OCI-LY1 (cell line): ENCODE measurements around the gene NUDT4.

Experiments
- EZH2 ChIP-seq: fragments of 200-600 bp; sonication (generic), shearing (Covaris generic); IDR thresholded peaks from 2 replicates; pipeline ENCODE4 v1.8.0; 2017; ENCODE audit warnings: borderline replicate concordance, mixed run types, mild to moderate bottlenecking, antibody characterized with exemption, low read length, moderate library complexity, mixed read lengths
- TF ChIP-seq, protein P1 (sequence below): fragments of 200-600 bp; sonication (generic), shearing (Covaris generic); IDR thresholded peaks from 2 replicates; pipeline ENCODE4 v1.5.1; 2017; ENCODE audit warnings: mild to moderate bottlenecking, antibody characterized with exemption, low read length, moderate library complexity, mixed read lengths

DNA sequence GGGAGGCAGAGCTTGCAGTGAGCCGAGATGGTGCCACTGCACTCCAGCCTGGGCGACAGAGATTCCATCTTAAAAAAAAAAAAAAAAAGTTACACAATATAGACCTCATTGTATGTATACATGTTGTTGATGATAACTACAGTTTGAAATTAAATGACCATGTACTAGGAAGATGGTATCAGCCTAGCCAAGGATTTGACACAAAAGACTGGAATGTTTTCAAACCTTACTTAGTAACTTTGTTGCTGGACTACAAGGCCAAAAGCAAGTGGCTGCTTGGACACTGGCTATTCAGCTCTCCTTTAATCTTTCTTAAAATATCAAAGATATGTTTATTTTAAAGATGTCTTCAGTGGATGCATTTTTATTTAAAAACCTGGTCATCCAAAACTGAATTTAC, 18.9 kb upstream of the NUDT4 start:
- TF ChIP-seq, protein P1, sequence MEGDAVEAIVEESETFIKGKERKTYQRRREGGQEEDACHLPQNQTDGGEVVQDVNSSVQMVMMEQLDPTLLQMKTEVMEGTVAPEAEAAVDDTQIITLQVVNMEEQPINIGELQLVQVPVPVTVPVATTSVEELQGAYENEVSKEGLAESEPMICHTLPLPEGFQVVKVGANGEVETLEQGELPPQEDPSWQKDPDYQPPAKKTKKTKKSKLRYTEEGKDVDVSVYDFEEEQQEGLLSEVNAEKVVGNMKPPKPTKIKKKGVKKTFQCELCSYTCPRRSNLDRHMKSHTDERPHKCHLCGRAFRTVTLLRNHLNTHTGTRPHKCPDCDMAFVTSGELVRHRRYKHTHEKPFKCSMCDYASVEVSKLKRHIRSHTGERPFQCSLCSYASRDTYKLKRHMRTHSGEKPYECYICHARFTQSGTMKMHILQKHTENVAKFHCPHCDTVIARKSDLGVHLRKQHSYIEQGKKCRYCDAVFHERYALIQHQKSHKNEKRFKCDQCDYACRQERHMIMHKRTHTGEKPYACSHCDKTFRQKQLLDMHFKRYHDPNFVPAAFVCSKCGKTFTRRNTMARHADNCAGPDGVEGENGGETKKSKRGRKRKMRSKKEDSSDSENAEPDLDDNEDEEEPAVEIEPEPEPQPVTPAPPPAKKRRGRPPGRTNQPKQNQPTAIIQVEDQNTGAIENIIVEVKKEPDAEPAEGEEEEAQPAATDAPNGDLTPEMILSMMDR = no peak
- TF ChIP-seq EZH2 = no peak
